Fibroblast of the conjunctiva (primary cell): ENCODE data around the gene SASH1.
A peak's percentile ranks its signal among the peaks of the same experiment; 100 is the strongest.

Experiments used
- DNase-seq: peaks from one replicate; pipeline ENCODE4 v3.0.0-alpha.2; 2010; ENCODE audit warnings: low read depth

Gene SASH1

DNA sequence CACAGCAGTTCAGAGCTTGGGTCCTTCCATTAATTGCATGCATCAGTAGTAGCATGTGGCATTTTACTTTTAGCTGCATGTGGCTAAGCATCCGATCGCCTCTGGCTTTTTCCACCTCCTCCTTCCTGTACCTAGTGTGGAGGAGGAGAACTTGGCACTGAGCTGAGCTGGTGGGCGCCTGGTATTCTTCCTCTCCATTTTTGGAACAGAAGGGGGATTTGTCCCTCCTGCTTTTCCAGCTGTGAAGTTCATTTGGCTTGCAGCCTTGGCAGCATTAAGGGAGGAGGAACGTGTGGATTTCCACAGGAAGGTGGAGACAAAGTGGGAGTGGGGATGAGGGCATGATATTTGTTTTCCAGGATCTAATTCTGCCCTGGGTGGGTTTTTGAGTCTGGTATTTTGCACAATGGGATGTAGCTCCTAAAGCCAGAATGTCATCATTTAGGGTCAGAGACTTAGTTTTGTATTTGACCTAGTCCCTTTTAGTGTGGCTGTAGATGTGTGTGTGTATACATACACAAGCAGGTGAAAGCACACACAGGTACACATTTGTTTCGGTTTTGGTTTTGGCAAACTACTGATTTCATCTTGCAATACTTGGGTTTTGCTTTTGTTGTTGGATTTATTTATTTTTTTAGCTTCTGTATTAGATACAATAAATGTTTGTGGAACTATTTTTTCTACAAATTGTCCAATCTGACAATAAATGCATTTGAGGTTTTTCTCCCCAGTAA is 90.0 kb downstream of the SASH1 start:
- DNase-seq: no peak

DNA sequence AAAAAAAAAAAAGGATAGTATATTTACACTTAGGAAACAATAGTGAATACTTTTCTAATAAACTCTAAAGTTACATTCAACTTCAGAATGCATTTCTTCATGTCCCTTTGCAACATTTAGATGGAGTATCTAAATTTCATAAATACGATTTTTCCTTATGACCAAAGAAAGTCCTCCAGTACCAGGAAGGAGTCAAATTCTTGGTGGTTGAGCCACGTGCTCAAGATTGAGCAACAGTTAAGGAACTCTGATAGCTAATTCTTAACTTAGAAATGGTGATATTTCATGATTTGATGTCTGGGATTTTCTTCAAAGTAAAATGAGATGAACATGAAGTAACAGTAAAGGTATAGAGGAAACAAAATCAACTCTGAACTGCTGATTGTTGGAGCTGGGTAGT is 92.7 kb downstream of the SASH1 start:
- no peak for DNase-seq

DNA sequence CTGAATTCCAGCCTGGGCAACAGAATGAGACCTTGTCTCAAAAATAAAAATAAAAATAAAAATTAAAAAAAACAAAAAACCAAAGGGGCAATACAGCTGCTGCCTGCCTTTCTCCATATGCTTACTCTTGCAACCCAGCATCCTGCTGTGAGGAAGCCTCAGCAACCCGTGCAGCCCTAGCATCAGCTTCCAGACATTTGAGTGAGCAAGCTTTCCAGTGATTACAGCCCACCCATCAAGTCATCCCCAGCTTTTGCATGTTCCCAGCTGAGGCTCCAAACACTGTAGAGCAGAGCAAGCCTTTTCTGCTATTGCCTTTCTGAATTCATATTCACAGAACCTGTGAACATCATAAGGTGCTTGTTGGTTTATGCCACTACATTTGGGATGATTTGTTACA is 93.8 kb downstream of the SASH1 start:
- DNase-seq: no peak

DNA sequence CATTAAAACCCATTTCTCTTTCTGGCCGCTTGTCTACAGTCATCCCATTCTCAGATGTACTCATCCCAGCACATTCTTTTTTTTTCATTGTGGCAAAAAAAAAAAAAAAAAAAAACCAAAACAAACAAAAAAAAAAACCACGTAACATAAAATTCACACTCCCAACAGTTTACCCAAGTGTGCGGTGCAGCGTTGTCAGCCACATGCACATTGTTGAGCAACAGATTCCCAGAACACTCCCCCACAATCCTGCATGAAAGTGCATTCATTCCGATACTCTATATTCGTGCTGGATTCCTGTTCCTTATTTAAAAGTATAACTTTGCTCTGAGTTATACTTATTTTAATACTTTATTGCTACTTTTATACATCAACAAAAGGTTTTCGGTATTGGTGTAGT is 96.0 kb downstream of the SASH1 start:
- DNase-seq: no peak

GRCh38 chr6:148440016-148440415 is 97.4 kb downstream of the SASH1 start:
- no peak for DNase-seq

GRCh38 chr6:148440877-148441453 is 98.3 kb downstream of the SASH1 start:
- DNase-seq: peak; percentile 96

DNA sequence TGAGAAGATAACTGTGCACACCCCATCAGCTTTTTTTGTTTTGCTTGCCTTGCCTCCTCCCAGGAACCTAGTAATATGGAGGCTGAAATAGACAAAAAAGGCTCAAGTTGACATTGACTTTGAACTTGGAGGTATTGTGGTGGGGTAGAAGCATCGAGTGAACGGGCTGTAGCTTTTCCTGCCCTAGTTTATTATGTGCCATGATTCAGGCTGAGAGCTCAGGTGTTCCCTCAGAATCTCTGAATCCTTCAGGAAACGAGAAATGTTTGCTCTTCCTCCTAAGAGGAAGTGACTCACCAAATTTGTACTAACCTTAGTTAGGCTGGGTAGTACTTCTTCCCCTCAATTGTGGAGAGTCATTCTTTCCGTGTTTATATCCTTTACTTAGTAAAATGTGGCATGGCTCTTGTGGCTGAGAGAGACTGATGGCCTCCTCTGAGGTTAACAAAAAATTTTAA is 98.8 kb downstream of the SASH1 start:
- DNase-seq: peak; percentile 38

- no peak for DNase-seq
Measured at GRCh38 chr6:148443798-148444560, 101.3 kb downstream of the SASH1 start.

GRCh38 chr6:148445116-148445515 is 102.5 kb downstream of the SASH1 start:
- no peak for DNase-seq

DNA sequence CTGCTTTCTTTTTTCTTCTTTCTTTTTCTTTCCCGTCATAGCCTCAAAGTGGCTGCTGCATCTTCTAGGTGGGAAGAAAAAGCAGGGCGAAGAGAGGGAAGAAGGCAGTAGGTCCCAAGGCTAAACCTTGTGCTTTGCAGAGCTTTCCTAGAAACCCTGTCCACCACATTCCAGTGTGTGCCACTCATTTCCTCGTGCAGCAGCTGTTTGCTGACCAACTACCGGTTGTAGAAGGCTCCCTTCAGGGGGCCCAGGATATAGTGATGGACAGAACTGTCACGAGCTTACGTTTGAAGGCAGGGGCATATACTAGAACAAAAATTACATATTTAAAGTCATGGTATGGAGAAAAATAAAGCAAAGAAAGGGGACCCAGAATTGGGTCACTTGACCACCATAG is 103.0 kb downstream of the SASH1 start:
- DNase-seq: no peak

DNA sequence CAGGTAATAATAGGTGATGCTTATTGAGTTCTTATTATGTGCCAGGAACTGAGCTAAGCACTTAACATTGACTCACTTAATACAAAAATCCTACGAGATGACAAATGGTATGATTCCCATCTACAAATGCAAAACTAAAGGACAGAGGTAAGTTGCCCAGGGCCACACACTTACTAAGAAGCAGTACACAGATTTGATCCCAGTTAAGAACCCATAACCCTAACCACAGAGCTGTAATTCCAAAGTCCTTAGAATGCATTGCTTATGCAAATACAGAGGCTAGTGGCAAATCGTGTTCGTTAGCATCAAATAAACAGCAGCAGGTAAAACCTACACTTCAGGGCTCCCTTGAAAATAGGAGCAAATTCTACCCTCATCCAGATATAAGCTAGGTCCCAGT is 104.0 kb downstream of the SASH1 start:
- no peak for DNase-seq

- no peak for DNase-seq
Measured at GRCh38 chr6:148447521-148448230, 105.0 kb downstream of the SASH1 start.

- no peak for DNase-seq
Measured at GRCh38 chr6:148448369-148449012, 105.9 kb downstream of the SASH1 start.

GRCh38 chr6:148450866-148451265 is 108.2 kb downstream of the SASH1 start:
- no peak for DNase-seq

DNA sequence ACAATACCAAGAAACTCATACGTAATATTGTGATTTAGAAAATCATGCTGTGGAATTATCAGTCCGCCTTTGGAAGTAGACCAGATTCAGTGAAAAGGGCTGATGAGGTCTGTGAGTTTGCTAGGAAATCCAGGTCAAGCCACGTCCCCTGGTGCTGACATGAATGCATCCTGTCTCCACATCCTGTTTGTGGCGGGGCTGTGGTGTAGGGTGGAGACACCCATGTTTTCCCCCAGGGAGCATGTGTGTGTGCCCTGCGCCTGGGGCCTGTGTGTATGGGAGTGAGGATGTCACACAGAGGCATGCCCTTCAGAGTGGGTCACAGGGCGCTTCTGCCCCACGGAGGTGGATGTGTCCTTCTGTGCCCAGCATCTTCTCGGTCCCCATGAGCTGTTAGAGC is 109.1 kb downstream of the SASH1 start:
- DNase-seq: no peak

DNA sequence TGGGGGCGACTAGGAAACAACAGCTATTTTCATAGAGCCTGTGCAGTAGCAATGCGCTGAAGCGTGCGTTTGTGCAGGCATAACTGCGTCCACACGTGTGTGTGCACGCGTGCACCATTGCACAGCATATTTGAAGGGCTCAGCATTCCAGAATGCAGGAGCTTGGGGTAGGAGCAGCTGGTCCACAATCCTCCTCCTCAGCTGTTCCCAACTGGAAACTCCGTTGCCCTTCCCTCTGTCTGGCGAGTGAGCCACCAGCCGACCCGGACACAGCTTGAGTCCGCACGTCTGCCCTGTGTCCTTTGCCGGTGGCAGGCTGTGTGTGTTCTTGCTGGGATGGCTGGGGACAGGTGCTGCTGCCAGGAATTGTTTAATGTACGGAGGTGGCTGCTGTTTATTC is 110.2 kb downstream of the SASH1 start:
- no peak for DNase-seq

GRCh38 chr6:148453906-148454305 is 111.3 kb downstream of the SASH1 start:
- no peak for DNase-seq

GRCh38 chr6:148455225-148455624 is 112.6 kb downstream of the SASH1 start:
- DNase-seq: peak; percentile 56

DNA sequence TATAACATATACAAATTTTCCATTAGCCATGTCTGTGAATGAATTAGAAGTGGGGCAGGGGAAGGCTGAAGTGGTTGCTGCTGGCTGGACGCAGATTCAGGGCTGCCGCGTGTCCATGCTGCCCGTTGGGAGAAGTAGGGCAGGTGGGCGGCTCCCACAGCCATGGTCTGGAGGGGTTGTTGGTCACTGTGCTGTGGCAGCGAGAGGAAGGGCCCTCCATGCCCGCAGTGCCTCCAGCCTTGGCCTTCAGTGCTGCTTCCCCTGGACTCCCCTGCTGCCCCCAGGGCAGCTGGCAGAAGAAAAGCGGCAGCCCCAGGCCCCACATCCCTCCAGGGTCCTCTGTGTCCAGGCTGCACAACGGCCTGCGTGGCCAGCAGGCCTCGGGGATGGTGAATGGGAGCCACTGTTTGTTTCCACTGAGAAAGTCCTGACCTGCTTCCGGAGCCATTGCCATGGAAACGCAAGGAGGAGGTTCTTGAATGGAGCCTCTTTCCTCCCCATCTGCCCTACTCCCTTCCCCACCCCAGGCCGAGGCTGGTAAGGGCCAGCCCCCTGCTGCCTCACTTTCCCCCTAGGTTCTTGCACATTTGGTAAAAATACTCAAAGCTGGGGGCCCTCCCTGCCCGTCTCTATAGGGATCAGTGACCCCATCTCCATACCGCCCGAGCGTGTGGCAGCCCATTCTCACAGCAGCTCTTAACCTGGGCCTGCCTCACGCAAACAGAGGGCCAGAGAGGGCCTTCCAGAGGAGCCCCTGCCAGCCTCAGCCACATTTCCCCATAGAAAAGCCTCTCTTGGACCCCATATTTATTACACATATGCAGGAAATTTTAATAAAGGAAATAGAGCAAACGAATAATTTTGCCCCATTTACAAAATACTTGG is 113.3 kb downstream of the SASH1 start:
- no peak for DNase-seq

- no peak for DNase-seq
Measured at GRCh38 chr6:148457137-148457842, 114.7 kb downstream of the SASH1 start.

- no peak for DNase-seq
Measured at GRCh38 chr6:148457843-148458159, 115.2 kb downstream of the SASH1 start.
